Activated naive CD8-positive, alpha-beta T cell treated with anti-CD3 and anti-CD28 coated beads, Interleukin-2, amount 10 ng/mL, durations not matched to agents 7 days and 5 days (primary cell): ENCODE measurements around the gene TDO2. TPM values are rescaled to one million over a fixed set of nuclear protein-coding genes. Genes with fewer than 3 reads are reported as not detected.

ENCODE experiments used
- ATAC-seq: fragments of 150-1000 bp; cut with Tn5 transposase; one replicate; pipeline ENCODE4 v1.10.0; 2021; ENCODE audit warnings: low read depth, moderate library complexity
- POLR2A ChIA-PET: fragments of 350-600 bp; sonication (Branson Sonifier 250); formaldehyde crosslinking; loops from one replicate; lab custom pipeline; 2021; ENCODE audit warnings: antibody characterized with exemption; lab: Charles Lee
- DNase-seq: peaks from one replicate; pipeline ENCODE4 v3.0.0; 2021
- H3K27ac Mint-ChIP-seq: one replicate; pipeline ENCODE4 v1.8.0; 2022; ENCODE audit warnings: mild to moderate bottlenecking, mixed read lengths
- H3K27me3 Mint-ChIP-seq: one replicate; pipeline ENCODE4 v1.8.0; 2022; ENCODE audit warnings: mild to moderate bottlenecking, moderate library complexity, mixed read lengths
- H3K36me3 Mint-ChIP-seq: one replicate; pipeline ENCODE4 v1.8.0; 2021; ENCODE audit warnings: mild to moderate bottlenecking, mixed read lengths
- H3K4me1 Mint-ChIP-seq: one replicate; pipeline ENCODE4 v1.8.0; 2021; ENCODE audit warnings: mixed read lengths
- H3K4me3 Mint-ChIP-seq: one replicate; pipeline ENCODE4 v1.8.0; 2022; ENCODE audit warnings: mild to moderate bottlenecking, moderate library complexity, mixed read lengths
- H3K9me3 Mint-ChIP-seq: one replicate; pipeline ENCODE4 v1.8.0; 2021; ENCODE audit warnings: mixed read lengths
- total RNA-seq, 2 experiments: library from RNA; stranded (reverse); gene quantifications; one replicate each; pipeline ENCODE4 v1.2.3, GENCODE V29; 2021

TDO2 gene
- total RNA-seq, 2 experiments from 2014 or later, result not detected

DNA sequence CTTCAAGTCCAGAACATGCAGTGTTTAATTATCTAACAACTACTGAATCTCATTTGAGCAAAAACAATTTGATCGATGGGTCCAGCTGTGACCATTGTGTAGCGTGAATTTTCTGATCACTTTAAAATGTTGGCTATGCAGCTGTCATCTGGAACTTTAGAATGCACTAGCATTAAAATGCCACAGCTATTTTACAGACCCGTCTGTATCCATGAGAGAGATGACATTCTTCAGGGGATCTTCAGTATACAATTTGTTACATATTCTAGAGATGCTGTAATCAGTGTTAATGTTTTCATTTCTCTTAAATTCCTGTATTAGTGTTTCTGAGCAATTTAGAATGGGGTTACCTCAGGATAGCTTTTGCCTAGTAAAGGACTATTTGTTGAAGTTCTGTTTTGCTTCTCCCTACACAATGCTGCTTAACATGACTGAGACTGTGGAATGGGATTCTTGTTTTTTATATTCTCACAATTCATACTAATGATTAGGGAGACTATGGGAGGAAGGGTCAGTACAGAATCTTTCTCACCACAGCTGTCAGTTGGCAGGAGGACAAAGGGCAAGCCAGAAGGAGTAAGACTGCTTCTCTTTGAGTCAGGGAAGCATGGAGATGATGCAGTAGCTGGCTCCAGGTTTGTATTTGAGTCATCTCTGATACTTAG is 63.4 kb downstream of the TDO2 start:
- peaks cover 4% of the 10 kb centered on the region for H3K4me1 Mint-ChIP-seq
- no peak for DNase-seq
- no peak overlapping the region for H3K27ac Mint-ChIP-seq
- H3K4me3 Mint-ChIP-seq, result no peak overlapping the region
- H3K27me3 Mint-ChIP-seq, result peaks cover 9% of the 10 kb centered on the region
- ATAC-seq, result no peak
- no peaks in the 10 kb centered on the region for H3K9me3 Mint-ChIP-seq
- POLR2A ChIA-PET, result no interaction called here
- H3K36me3 Mint-ChIP-seq, result no peaks in the 10 kb centered on the region

Other genes with a start within 250 kb of the TDO2 start
- gene GUCY1A1, start 236.8 kb upstream of the TDO2 start, total RNA-seq, result not detected
- gene GUCY1B1, start 144.7 kb upstream of the TDO2 start, total RNA-seq, result not detected
- gene ASIC5, start 37.4 kb upstream of the TDO2 start, total RNA-seq, result not detected
- gene CTSO, start 50.2 kb downstream of the TDO2 start, total RNA-seq, result 1 to 10 TPM; 7.6 to 8.3 TPM